Measurements from ENCODE around the gene RPTN.

RPTN gene

GRCh38 chr1:152111515-152111968, 47.5 kb downstream of the RPTN start:
- DNase-seq (ENCODE audit: low read depth): no peak

- DNase-seq (ENCODE audit: low read depth): no peak
Observed at GRCh38 chr1:152110860-152111514, 48.0 kb downstream of the RPTN start.

GRCh38 chr1:152110365-152110859, 48.6 kb downstream of the RPTN start:
- DNase-seq (ENCODE audit: low read depth): no peak

GRCh38 chr1:152109998-152110294, 49.1 kb downstream of the RPTN start:
- no peak for DNase-seq (ENCODE audit: low read depth)

GRCh38 chr1:152109231-152109997, 49.6 kb downstream of the RPTN start:
- DNase-seq (ENCODE audit: low read depth): no peak

- DNase-seq (ENCODE audit: low read depth): no peak
Observed at GRCh38 chr1:152108882-152109222, 50.2 kb downstream of the RPTN start.

- no peak for DNase-seq (ENCODE audit: low read depth)
Observed at GRCh38 chr1:152107984-152108881, 50.8 kb downstream of the RPTN start.

- DNase-seq (ENCODE audit: low read depth): no peak
Observed at GRCh38 chr1:152107031-152107983, 51.7 kb downstream of the RPTN start.

GRCh38 chr1:152104854-152105253, 54.2 kb downstream of the RPTN start:
- DNase-seq (ENCODE audit: low read depth): no peak

Data from stimulated activated CD4-positive, alpha-beta T cell treated with anti-CD3 and anti-CD28 coated beads, Interleukin-2, amount 100 ng/mL, for 4 hours (primary cell).